Activated CD8-positive, alpha-beta T cell treated with anti-CD3 and anti-CD28 coated beads for 36 hours (primary cell): Measurements from ENCODE around the gene ZBTB2. TPM values are rescaled to one million over a fixed set of nuclear protein-coding genes. Genes with fewer than 3 reads are reported as not detected.

Source experiments
- ATAC-seq: fragments of 200-7000 bp; cut with Tn5 transposase; one replicate; pipeline ENCODE4 v1.10.0; 2021; ENCODE audit warnings: mild to moderate bottlenecking, moderate library complexity
- CTCF ChIA-PET: fragments of 350-600 bp; sonication (Branson Sonifier 250); formaldehyde crosslinking; loops from one replicate; lab custom pipeline; 2021; ENCODE audit warnings: antibody characterized with exemption; lab: Charles Lee
- POLR2A ChIA-PET: fragments of 350-600 bp; sonication (Branson Sonifier 250); formaldehyde crosslinking; loops from one replicate; lab custom pipeline; 2021; ENCODE audit warnings: antibody characterized with exemption; lab: Charles Lee
- DNase-seq: peaks from one replicate; pipeline ENCODE4 v3.0.0-alpha.2; 2020
- H3K27ac Mint-ChIP-seq: one replicate; pipeline ENCODE4 v1.8.0; 2021; ENCODE audit warnings: mild to moderate bottlenecking, mixed read lengths
- H3K27me3 Mint-ChIP-seq: one replicate; pipeline ENCODE4 v1.8.0; 2021; ENCODE audit warnings: mixed read lengths
- H3K36me3 Mint-ChIP-seq: one replicate; pipeline ENCODE4 v1.8.0; 2021; ENCODE audit warnings: low read depth, mixed read lengths
- H3K4me1 Mint-ChIP-seq: one replicate; pipeline ENCODE4 v1.8.0; 2021; ENCODE audit warnings: low read depth, mixed read lengths
- H3K4me3 Mint-ChIP-seq: one replicate; pipeline ENCODE4 v1.8.0; 2021; ENCODE audit warnings: mild to moderate bottlenecking, moderate library complexity, mixed read lengths
- H3K9me3 Mint-ChIP-seq: one replicate; pipeline ENCODE4 v1.8.0; 2021; ENCODE audit warnings: mixed read lengths
- CTCF ChIP-seq: fragments of 200-600 bp; IDR thresholded peaks from one replicate; pipeline ENCODE4 v1.8.0; 2022; ENCODE audit warnings: antibody characterized with exemption, mild to moderate bottlenecking
- intact Hi-C: fragments of 100-400 bp; cut with micrococcal nuclease; formaldehyde crosslinking; loops from one replicate; pipeline ENCODE4 v1.10.0; 2022
- total RNA-seq, 2 experiments: library from RNA; stranded (reverse); gene quantifications; one replicate each; pipeline ENCODE4 v1.2.3, GENCODE V29; 2021

ZBTB2 gene
- 10 to 100 TPM; 16.5 to 16.7 TPM for total RNA-seq

- Mint-ChIP-seq H3K27ac (peak within 1 kb of the TSS; percentile 98), H3K27me3 (no peaks in the 10 kb centered on the region), H3K36me3 (peaks cover 48% of the 10 kb centered on the region), H3K4me3 (peak within 1 kb of the TSS; percentile 99), H3K4me1 (peaks cover 53% of the 10 kb centered on the region), H3K9me3 (no peaks in the 10 kb centered on the region)
- no peak for TF ChIP-seq CTCF
- CTCF ChIA-PET, result interaction anchor here (1.0 to 2.0 kb wide), 2 partner anchors 14 to 60 kb away, joined by 6 to 7 read pairs; partner anchors contain the start of gene RMND1
- ATAC-seq (peak; percentile 6), DNase-seq (peak; percentile 78)
- POLR2A ChIA-PET, result interaction anchor here (2.2 to 7.6 kb wide), 2 partner anchors 16 to 61 kb away, joined by 6 to 81 read pairs; partner anchors contain the start of gene RMND1
- intact Hi-C loops, result loop anchor here (5.0 kb wide), 1 partner anchor 61 kb away; the partner anchor contains the start of gene RMND1
Measured at GRCh38 chr6:151391471-151392413, at the start of gene ZBTB2. Gene ZBTB2, minus strand, starts transcription at chr6:151391559. Its CDS starts 17,922 bp downstream, at chr6:151373637.

- Mint-ChIP-seq H3K4me1 (peaks cover 42% of the 10 kb centered on the region), H3K36me3 (peaks cover 12% of the 10 kb centered on the region), H3K4me3 (no peak overlapping the region), H3K27ac (no peak overlapping the region), H3K27me3 (no peaks in the 10 kb centered on the region), H3K9me3 (no peaks in the 10 kb centered on the region)
- ChIA-PET POLR2A (interaction anchor here (1.4 to 4.8 kb wide), 2 partner anchors 11 to 19 kb away, joined by 5 to 24 read pairs; partner anchors contain the start of gene RMND1), CTCF (interaction anchor here (0.6 to 2.7 kb wide), 8 partner anchors 11 to 212 kb away, joined by 3 to 14 read pairs (median 3); partner anchors contain the start of gene RMND1)
- ATAC-seq, result no peak
- intact Hi-C loops, result no loop called here
- DNase-seq, result no peak
- peak; percentile 38 for TF ChIP-seq CTCF
Measured at GRCh38 chr6:151440930-151441329, 49.6 kb upstream of the ZBTB2 start.

GRCh38 chr6:151440498-151440897 lies 49.1 kb upstream of the ZBTB2 start:
- intact Hi-C loops, result no loop called here
- no peaks in the 10 kb centered on the region for H3K9me3 Mint-ChIP-seq

GRCh38 chr6:151437401-151437800 lies 46.0 kb upstream of the ZBTB2 start:
- ChIA-PET CTCF (interaction anchor here (0.8 to 1.0 kb wide), 4 partner anchors 12 to 56 kb away, joined by 3 to 4 read pairs (median 3); no protein-coding TSS in a partner anchor), POLR2A (interaction anchor here (0.5 kb wide), 1 partner anchor 14 kb away, joined by 3 read pairs; no protein-coding TSS in a partner anchor)
- H3K36me3 Mint-ChIP-seq, result peaks cover 8% of the 10 kb centered on the region
- intact Hi-C loops, result no loop called here
- ATAC-seq (no peak), DNase-seq (no peak)
- H3K4me1 Mint-ChIP-seq, result peaks cover 31% of the 10 kb centered on the region
- no peak for TF ChIP-seq CTCF
- H3K27ac Mint-ChIP-seq, result no peak overlapping the region
- H3K9me3 Mint-ChIP-seq, result no peaks in the 10 kb centered on the region
- H3K4me3 Mint-ChIP-seq, result no peak overlapping the region
- no peaks in the 10 kb centered on the region for H3K27me3 Mint-ChIP-seq

More at GRCh38 chr6:151440498-151440897, 49.1 kb upstream of the ZBTB2 start:
- CTCF ChIA-PET, result interaction anchor here (0.6 to 2.7 kb wide), 6 partner anchors 12 to 213 kb away, joined by 3 to 14 read pairs (median 4); partner anchors contain the start of gene RMND1
- no peak for TF ChIP-seq CTCF
- POLR2A ChIA-PET, result interaction anchor here (1.4 to 4.8 kb wide), 2 partner anchors 11 to 19 kb away, joined by 5 to 24 read pairs; partner anchors contain the start of gene RMND1
- Mint-ChIP-seq H3K27me3 (no peaks in the 10 kb centered on the region), H3K4me3 (no peak overlapping the region), H3K27ac (peak overlapping the region; percentile 10), H3K4me1 (peaks cover 41% of the 10 kb centered on the region), H3K36me3 (peaks cover 12% of the 10 kb centered on the region)
- DNase-seq (no peak), ATAC-seq (no peak)
